ENCODE data around the gene CDKN2C. TPM values are rescaled to one million over a fixed set of nuclear protein-coding genes. Genes with fewer than 3 reads are reported as not detected.

The CDKN2C gene
- total RNA-seq, 1 donor from 2014 or later, result 0.26 TPM

DNA sequence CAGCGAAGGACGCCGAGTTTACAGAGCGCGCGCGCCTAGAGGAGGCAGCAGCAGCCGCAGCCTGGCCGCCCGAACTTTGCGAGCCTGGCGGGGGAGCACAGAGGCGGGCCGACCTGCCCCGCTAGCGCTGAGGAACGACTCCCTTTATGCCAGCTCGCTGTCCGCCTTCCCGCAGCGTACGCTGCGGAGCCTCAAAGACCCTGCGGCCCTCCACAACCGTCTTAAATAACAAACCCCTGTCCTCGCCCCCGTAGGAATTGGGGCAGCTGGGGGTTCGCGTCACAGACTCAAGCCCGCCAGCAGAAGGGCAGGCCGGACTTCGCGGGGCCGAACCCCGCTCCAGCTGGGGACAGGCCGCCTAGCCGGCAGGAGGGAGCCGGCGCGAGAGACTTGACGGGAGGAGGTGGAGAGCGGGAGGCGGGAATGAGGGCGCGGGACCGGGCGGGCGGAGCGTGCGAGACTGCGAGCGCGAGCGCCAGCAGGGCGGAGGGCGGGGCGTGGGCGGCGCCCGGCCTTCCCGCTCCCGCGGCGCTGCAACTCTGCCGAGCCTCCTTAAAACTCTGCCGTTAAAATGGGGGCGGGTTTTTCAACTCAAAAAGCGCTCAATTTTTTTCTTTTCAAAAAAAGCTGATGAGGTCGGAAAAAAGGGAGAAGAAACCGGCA lies 1.8 kb upstream of the CDKN2C start:
- Mint-ChIP-seq H3K36me3 (ENCODE audit: insufficient read depth) (no peaks in the 10 kb centered on the region), H3K4me3 (ENCODE audit: low read depth) (peak overlapping the region; percentile 74), H3K4me1 (ENCODE audit: low read depth) (peaks cover 6% of the 10 kb centered on the region), H3K27ac (no peak overlapping the region), H3K27me3 (peaks cover 78% of the 10 kb centered on the region), H3K9me3 (ENCODE audit: low read depth) (no peaks in the 10 kb centered on the region)
- DNase-seq (ENCODE audit: low spot score, unreplicated experiment), result peak; percentile 63
- TF ChIP-seq CTCF (IDR thresholded peaks at IDR 0.05; ENCODE audit: unreplicated experiment), result peak; percentile 49

GRCh38 chr1:50968821-50969610 lies 1.0 kb upstream of the CDKN2C start:
- H3K4me3 Mint-ChIP-seq (ENCODE audit: low read depth), result peak overlapping the region; percentile 74
- no peak for TF ChIP-seq CTCF (IDR thresholded peaks at IDR 0.05; ENCODE audit: unreplicated experiment)
- H3K27me3 Mint-ChIP-seq, result peaks cover 81% of the 10 kb centered on the region
- no peaks in the 10 kb centered on the region for H3K36me3 Mint-ChIP-seq (ENCODE audit: insufficient read depth)
- peak; percentile 17 for DNase-seq (ENCODE audit: low spot score, unreplicated experiment)
- H3K27ac Mint-ChIP-seq, result no peak overlapping the region
- H3K4me1 Mint-ChIP-seq (ENCODE audit: low read depth), result peaks cover 6% of the 10 kb centered on the region
- no peaks in the 10 kb centered on the region for H3K9me3 Mint-ChIP-seq (ENCODE audit: low read depth)

DNA sequence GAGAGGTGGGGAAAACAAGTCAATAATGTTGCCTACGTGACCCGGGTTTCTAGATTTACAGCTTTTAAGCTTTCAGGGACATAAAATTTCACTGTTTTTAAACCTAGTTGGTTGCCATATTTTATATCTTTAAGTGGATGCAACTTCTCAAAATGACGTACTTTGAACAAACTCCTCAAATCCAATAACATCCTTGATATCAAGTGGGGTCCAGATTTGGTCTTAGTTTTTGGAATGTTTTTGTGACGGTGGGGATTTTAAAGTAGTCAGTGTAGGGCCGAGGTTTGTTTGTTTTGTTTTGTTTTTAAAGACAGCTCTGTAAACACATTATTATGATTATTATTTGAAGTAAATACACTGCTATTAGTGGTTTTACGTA lies 453 bp downstream of the CDKN2C start:
- H3K9me3 Mint-ChIP-seq (ENCODE audit: low read depth), result no peaks in the 10 kb centered on the region
- no peak for TF ChIP-seq CTCF (IDR thresholded peaks at IDR 0.05; ENCODE audit: unreplicated experiment)
- H3K4me1 Mint-ChIP-seq (ENCODE audit: low read depth), result peaks cover 6% of the 10 kb centered on the region
- no peak for DNase-seq (ENCODE audit: low spot score, unreplicated experiment)
- H3K27me3 Mint-ChIP-seq, result peaks cover 81% of the 10 kb centered on the region
- no peaks in the 10 kb centered on the region for H3K36me3 Mint-ChIP-seq (ENCODE audit: insufficient read depth)
- H3K4me3 Mint-ChIP-seq (ENCODE audit: low read depth), result no peak overlapping the region
- peak overlapping the region; percentile 39 for H3K27ac Mint-ChIP-seq

DNA sequence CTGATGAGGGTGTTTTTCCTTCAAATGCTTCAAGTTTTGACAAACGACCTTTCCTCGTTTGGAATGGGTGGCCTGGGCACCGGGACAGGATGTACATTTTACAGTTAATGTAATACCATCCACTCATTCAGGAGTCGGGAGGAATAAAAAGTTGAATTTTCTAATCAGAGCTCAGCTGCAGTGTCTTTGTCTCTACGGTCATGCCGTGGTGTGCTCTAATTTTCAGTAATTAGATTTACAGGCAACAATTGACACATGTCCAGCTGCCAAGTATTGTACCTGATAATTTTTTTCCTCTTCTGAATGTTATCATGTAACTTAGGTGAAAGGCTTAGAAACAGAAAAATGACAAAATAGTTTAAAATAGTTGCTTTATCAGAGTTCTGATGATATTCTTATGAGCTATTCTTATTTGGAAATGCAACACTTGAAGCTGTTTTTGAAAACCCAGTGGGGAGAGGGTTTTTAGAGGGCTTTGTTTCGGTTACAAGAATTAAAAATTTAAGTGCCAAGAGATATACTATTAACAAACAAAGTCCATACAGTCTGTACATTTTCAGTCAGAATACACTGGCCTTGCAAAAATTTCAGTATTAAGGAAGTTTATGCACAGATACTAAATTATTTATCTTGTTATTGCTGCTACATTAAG lies 1.0 kb downstream of the CDKN2C start:
- peaks cover 85% of the 10 kb centered on the region for H3K27me3 Mint-ChIP-seq
- no peaks in the 10 kb centered on the region for H3K9me3 Mint-ChIP-seq (ENCODE audit: low read depth)
- H3K36me3 Mint-ChIP-seq (ENCODE audit: insufficient read depth), result no peaks in the 10 kb centered on the region
- no peak for DNase-seq (ENCODE audit: low spot score, unreplicated experiment)
- no peak for TF ChIP-seq CTCF (IDR thresholded peaks at IDR 0.05; ENCODE audit: unreplicated experiment)
- H3K4me1 Mint-ChIP-seq (ENCODE audit: low read depth), result peaks cover 6% of the 10 kb centered on the region
- H3K4me3 Mint-ChIP-seq (ENCODE audit: low read depth), result no peak overlapping the region
- H3K27ac Mint-ChIP-seq, result no peak overlapping the region

DNA sequence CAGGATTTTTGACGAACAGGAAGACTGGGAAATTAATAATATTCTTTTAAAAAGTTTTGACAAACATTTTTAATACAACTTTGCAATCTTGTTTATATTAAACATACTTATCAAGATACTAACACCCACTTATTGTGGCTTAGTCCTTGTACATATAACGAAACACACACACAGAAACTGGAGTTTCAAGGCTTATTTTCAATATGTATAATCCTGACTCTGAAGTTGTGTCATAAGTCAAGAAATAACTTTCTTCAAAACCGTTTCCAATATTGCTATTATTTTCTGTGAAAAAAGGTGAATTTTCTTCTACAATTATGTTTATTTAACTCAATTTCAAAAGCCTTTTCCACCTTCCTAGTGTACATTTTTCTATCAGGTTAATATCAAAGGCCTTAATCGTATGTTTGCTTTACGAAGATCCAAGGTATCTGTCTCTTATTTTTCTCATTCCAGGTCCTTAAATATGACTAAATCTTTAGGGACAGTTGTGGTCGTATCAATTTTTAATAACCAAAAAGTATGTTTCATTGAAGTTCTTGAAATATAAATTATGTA lies 1.8 kb downstream of the CDKN2C start:
- DNase-seq (ENCODE audit: low spot score, unreplicated experiment), result no peak
- H3K4me1 Mint-ChIP-seq (ENCODE audit: low read depth), result peaks cover 6% of the 10 kb centered on the region
- H3K27ac Mint-ChIP-seq, result no peak overlapping the region
- no peak for TF ChIP-seq CTCF (IDR thresholded peaks at IDR 0.05; ENCODE audit: unreplicated experiment)
- peaks cover 87% of the 10 kb centered on the region for H3K27me3 Mint-ChIP-seq
- no peak overlapping the region for H3K4me3 Mint-ChIP-seq (ENCODE audit: low read depth)
- H3K36me3 Mint-ChIP-seq (ENCODE audit: insufficient read depth), result no peaks in the 10 kb centered on the region
- H3K9me3 Mint-ChIP-seq (ENCODE audit: low read depth), result no peaks in the 10 kb centered on the region

Measured in progenitor cell of endocrine pancreas (in vitro differentiated cells).